ENCODE measurements around the gene GRM6.

The GRM6 gene

DNA sequence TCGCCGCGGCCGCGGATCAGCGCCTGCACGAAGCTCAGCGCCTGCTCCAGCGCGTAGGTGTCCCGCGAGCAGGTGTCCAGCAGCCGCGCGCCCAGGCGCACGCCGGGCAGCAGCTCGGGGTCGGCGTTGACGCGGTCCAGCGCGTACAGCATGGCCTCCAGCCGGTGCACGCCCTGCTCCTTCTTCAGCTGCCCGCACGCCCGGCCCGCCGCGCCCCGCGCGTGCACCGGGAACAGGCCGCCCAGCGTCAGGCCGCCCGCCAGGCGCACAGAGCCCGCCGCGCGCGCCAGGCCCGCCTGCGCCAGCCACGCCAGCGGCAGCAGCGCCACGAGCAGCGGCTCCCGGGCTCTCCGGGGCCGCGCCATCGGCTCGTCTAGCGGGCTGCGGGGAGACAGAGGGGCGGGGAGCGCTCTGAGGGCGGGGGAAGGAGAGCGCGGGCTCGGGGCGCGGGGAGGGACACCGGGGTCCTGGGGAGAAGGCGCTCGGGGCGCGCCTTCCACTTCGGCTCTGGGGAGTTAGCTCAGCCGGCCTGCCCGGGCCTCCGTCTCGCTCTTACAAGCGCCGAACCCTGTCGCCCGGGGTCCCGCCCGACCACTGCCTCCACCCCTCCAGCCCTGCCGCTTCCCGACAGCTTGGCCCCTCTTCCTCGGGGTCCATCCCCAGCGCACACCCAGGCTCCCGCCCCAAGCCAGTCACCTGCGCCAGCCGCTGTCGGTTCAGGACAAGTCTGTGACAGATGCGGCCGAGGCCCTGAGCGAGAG, at the start of gene GRM6:
GRM6 (minus strand) TSS at position 741 of the 761 bp plus-strand sequence; CDS start at position 365, 376 bp downstream.
- Histone ChIP-seq H3K36me3 (no peaks in the 10 kb centered on the region), H4K20me1 (no peaks in the 10 kb centered on the region), H3K4me2 (no peak within 1 kb of the TSS), H3K9ac (no peak within 1 kb of the TSS), H3K4me1 (no peaks in the 10 kb centered on the region), H3K27me3 (0 out of 2 replicates have a peak, but pooled peaks cover 4% of the 10 kb centered on the region), H3K9me3 (peaks cover 88% of the 10 kb centered on the region), H3K4me3 (no peak within 1 kb of the TSS), H3K27ac (no peak within 1 kb of the TSS)
- no peak for TF ChIP-seq Cebpa-rat (IDR thresholded peaks at IDR 0.05)

DNA sequence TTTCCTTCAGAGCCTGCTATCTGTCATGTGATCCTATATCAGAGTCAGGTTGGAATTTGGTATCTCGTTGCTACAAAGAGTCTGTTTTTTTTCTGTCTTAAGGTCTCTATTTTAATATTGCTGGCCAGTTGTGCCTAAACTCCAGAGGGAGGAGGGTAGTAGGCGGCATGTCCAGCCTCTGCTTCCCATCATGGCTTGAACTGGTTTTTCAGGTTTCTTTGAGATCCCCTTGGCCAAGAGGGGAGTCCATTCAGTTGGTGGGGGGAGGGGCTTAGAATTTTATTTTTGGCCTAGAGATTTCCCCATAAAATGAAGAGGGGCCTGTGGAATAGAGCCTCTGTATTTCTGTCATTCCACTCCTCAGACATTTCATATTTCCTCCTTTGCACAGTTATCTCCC, 49.6 kb upstream of the GRM6 start:
- H4K20me1 ChIP-seq = no peaks in the 10 kb centered on the region
- no peaks in the 10 kb centered on the region for H3K36me3 ChIP-seq
- no peaks in the 10 kb centered on the region for H3K27me3 ChIP-seq
- H3K4me1 ChIP-seq = no peaks in the 10 kb centered on the region
- no peak overlapping the region for H3K4me2 ChIP-seq
- peaks cover 83% of the 10 kb centered on the region for H3K9me3 ChIP-seq
- H3K27ac ChIP-seq = no peak overlapping the region
- no peak overlapping the region for H3K4me3 ChIP-seq
- no peak overlapping the region for H3K9ac ChIP-seq
- TF ChIP-seq Cebpa-rat (IDR thresholded peaks at IDR 0.05) = no peak

DNA sequence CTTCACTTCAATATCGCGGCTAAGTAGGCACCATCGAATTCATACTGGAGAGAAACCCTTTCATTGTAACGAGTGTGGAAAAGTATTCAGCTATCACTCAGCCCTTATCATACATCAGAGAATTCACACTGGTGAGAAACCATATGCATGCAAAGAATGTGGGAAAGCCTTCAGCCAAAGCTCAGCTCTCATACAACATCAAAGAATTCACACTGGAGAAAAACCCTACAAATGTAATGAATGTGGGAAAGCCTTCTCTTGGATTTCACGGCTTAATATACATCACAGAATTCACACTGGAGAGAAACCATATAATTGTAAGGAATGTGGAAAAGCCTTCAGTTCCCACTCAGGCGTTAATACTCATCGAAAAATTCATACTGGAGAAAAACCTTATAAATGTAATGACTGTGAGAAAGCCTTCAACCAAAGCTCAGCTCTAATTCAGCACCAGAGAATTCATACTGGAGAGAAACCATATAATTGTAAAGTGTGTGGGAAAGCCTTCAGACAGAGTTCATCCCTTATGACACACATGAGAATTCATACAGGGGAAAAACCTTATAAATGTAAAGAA, 38.0 kb upstream of the GRM6 start:
- Histone ChIP-seq H3K27me3 (no peaks in the 10 kb centered on the region), H3K36me3 (peaks cover 80% of the 10 kb centered on the region), H3K4me2 (no peak overlapping the region), H3K9ac (no peak overlapping the region), H3K9me3 (peaks cover 100% of the 10 kb centered on the region), H3K4me3 (peak overlapping the region; percentile 36), H3K27ac (no peak overlapping the region), H3K4me1 (no peaks in the 10 kb centered on the region), H4K20me1 (no peaks in the 10 kb centered on the region)
- TF ChIP-seq Cebpa-rat (IDR thresholded peaks at IDR 0.05) = no peak

DNA sequence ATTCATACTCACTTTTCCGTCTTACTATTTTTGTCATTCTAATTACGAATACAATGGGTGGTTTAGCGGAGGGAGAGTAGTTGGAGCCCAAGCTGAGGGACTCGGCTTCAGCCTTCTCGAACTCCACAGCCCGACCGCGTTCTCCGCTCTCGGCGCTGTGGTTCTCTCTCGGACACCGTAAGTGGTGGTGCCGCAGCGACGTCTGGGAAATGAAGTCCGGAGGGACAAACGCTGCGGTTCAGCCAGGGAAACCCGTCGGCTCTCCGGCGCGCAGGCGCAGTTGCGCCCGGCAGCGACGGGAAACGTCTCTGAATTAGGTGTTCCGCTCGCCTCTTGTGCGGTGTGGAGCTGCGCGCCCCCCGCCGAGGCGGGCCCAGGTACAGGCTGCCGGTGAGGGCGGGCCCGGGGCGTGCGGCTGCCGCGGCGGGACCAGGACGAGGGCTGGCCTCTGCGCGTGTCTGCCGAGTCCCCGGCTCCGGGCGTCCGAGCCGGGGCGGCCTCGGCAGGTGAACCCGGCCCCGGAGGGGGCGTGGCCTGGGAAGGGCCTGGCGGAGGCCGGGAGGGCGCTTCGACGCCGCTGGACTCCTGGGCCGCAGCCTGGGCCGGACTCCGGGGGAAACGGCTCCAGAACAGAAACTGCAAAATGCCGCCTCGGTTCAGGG, 28.5 kb upstream of the GRM6 start, which contains the start of gene ZNF879:
ZNF879 (plus strand) TSS at position 277 of the 662 bp plus-strand sequence. CDS start 1,201 bp downstream, outside the sequence.
- peaks cover 39% of the 10 kb centered on the region for H3K36me3 ChIP-seq
- peak within 1 kb of the TSS; percentile 84 for H3K27ac ChIP-seq
- peak within 1 kb of the TSS; percentile 82 for H3K4me3 ChIP-seq
- H4K20me1 ChIP-seq = no peaks in the 10 kb centered on the region
- H3K9ac ChIP-seq = peak within 1 kb of the TSS; percentile 82
- peaks cover 15% of the 10 kb centered on the region for H3K4me1 ChIP-seq
- H3K9me3 ChIP-seq = peaks cover 74% of the 10 kb centered on the region
- H3K27me3 ChIP-seq = no peaks in the 10 kb centered on the region
- no peak for TF ChIP-seq Cebpa-rat (IDR thresholded peaks at IDR 0.05)
- peak within 1 kb of the TSS; percentile 85 for H3K4me2 ChIP-seq

DNA sequence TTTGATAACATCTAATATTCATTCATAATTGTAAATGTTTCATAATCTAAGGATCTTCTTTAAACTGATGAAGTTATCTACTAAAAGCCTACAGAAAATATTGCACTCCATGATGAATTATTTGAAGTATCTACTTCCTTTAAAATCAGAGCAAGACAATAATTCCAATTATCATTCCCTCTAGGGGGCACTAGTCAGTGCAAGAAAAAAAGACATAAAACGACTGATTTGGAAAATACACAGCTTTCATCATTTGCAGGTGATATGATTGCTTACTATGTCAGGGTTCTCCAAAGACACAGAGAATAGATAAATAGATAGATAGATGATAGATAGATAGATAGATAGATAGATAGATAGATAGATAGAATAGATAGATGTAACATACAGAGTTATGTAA, 13.5 kb upstream of the GRM6 start:
- H3K4me2 ChIP-seq = no peak overlapping the region
- no peak for TF ChIP-seq Cebpa-rat (IDR thresholded peaks at IDR 0.05)

DNA sequence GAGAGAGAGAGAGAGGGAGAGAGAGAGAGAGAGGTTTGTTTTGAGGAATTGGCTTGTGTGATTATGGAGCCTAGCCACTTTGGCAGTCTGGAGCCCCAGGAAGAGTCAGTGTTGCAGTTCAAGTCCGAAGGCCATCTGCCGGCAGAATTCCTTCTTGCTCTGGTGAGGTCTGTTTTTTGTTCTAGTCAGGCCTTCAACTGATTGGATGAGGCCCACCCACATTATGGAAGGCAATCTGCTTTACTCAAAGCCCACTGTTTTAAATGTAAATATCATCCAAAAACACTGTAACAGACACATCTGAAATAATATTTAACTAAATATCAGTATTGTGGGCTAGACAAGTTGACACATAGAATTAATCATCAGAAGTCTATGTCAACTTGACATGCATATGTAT, 11.4 kb upstream of the GRM6 start:
- no peaks in the 10 kb centered on the region for H3K36me3 ChIP-seq
- TF ChIP-seq Cebpa-rat (IDR thresholded peaks at IDR 0.05) = no peak
- H3K9ac ChIP-seq = no peak overlapping the region
- no peak overlapping the region for H3K27ac ChIP-seq
- peaks cover 40% of the 10 kb centered on the region for H3K9me3 ChIP-seq
- no peaks in the 10 kb centered on the region for H3K27me3 ChIP-seq
- H3K4me3 ChIP-seq = no peak overlapping the region
- no peak overlapping the region for H3K4me2 ChIP-seq
- H3K4me1 ChIP-seq = no peaks in the 10 kb centered on the region
- H4K20me1 ChIP-seq = no peaks in the 10 kb centered on the region

More for the DNA sequence above, 13.5 kb upstream of the GRM6 start:
- no peaks in the 10 kb centered on the region for H3K27me3 ChIP-seq
- H3K4me1 ChIP-seq = no peaks in the 10 kb centered on the region
- H3K9ac ChIP-seq = no peak overlapping the region
- peaks cover 50% of the 10 kb centered on the region for H3K9me3 ChIP-seq
- H3K36me3 ChIP-seq = no peaks in the 10 kb centered on the region
- H4K20me1 ChIP-seq = no peaks in the 10 kb centered on the region
- no peak overlapping the region for H3K27ac ChIP-seq
- H3K4me3 ChIP-seq = no peak overlapping the region

DNA sequence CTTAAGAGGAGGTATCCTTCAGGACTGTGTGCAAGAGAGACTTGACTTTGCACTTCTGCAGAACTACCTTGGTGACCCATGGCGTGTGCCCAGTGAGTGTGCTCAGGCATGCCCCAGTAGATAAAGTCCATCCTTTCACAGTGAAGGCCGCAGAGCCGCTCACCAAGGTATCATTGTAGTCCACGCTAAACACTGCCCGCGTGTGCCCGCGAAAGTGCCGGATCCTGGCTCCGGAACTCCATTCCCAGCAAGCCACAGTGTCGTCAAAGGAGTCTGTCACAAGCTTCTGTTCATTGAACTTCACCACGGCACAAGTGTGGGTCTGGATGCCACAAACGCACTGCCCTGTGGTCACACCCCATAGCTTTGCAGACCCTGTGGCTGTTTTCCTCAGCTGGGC, 3.3 kb upstream of the GRM6 start:
- no peaks in the 10 kb centered on the region for H3K27me3 ChIP-seq
- H3K4me3 ChIP-seq = no peak overlapping the region
- TF ChIP-seq Cebpa-rat (IDR thresholded peaks at IDR 0.05) = no peak
- H4K20me1 ChIP-seq = no peaks in the 10 kb centered on the region
- no peak overlapping the region for H3K4me2 ChIP-seq
- H3K9me3 ChIP-seq = peaks cover 79% of the 10 kb centered on the region
- no peaks in the 10 kb centered on the region for H3K36me3 ChIP-seq
- H3K27ac ChIP-seq = no peak overlapping the region
- H3K4me1 ChIP-seq = no peaks in the 10 kb centered on the region
- H3K9ac ChIP-seq = no peak overlapping the region

DNA sequence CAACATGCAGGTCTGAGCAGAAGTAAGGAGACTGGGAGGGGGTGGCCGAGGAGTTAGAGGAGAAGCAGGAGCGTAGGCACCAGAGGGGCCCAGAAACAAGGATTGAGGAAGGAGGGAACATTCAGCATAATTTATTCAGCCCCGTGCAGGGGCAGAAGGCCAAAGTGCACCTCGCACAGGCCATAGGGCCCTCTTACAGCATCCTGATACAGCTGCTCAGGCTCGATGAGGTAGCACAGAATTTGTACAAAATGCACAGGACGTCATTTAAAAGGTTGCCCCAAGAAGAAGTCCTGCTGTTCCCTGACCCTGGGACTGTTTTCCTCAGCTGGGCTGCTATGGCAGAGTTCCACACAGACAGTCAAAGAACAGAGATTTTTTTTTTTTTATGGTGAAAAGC, 2.1 kb upstream of the GRM6 start:
- Histone ChIP-seq H3K36me3 (no peaks in the 10 kb centered on the region), H3K4me3 (no peak overlapping the region), H3K9ac (no peak overlapping the region), H3K9me3 (peaks cover 87% of the 10 kb centered on the region), H3K27me3 (0 out of 2 replicates have a peak, but pooled peaks cover 4% of the 10 kb centered on the region), H3K4me1 (no peaks in the 10 kb centered on the region), H3K4me2 (no peak overlapping the region), H3K27ac (no peak overlapping the region), H4K20me1 (no peaks in the 10 kb centered on the region)
- TF ChIP-seq Cebpa-rat (IDR thresholded peaks at IDR 0.05) = no peak

DNA sequence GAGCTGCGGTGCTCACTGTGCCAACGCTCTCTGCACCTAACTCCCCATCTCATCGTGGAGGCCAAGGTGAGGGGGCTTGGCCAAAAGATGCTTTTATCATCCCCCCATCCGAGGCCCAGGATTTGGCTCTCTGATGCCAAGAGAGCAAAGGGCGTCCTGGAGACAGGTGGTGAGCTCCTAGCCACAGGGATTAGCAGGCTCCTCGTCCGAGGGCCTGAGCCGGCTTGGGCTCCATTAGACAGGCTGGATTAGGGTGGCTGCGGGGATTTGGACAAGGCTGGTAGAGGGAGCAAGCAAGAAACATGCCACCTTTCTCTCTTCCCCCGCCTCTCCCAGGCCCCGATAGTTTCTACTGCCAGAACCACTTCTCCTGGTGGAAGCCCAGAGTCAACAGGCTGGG, 1.0 kb upstream of the GRM6 start:
- no peak overlapping the region for H3K27ac ChIP-seq

DNA sequence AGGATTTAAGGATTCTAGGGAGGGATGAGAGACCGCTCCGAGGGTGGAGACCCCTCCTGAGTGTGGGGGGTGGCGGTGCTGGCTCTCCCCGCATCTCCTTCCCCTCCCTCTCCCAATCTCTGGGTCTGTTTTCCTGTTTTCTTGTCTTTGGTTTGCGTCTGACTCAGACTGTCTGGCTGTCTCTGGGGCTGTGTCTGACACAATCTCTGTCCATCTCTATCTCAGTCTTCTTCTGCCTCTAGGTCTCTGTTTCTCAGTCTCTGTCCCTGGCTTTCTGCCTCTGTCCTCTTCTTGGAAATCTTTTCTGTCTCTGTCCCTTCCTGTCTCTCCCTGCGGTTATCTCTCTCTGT, 196 bp upstream of the GRM6 start:
- no peak overlapping the region for H3K4me3 ChIP-seq
- 0 out of 2 replicates have a peak, but pooled peaks cover 4% of the 10 kb centered on the region for H3K27me3 ChIP-seq
- no peak overlapping the region for H3K4me2 ChIP-seq
- peaks cover 88% of the 10 kb centered on the region for H3K9me3 ChIP-seq
- H3K4me1 ChIP-seq = no peaks in the 10 kb centered on the region
- no peaks in the 10 kb centered on the region for H4K20me1 ChIP-seq
- H3K27ac ChIP-seq = no peak overlapping the region
- H3K9ac ChIP-seq = no peak overlapping the region
- TF ChIP-seq Cebpa-rat (IDR thresholded peaks at IDR 0.05) = no peak
- no peaks in the 10 kb centered on the region for H3K36me3 ChIP-seq

More for the DNA sequence above, 1.0 kb upstream of the GRM6 start:
- Histone ChIP-seq H3K9me3 (peaks cover 88% of the 10 kb centered on the region), H4K20me1 (no peaks in the 10 kb centered on the region), H3K27me3 (0 out of 2 replicates have a peak, but pooled peaks cover 4% of the 10 kb centered on the region), H3K9ac (no peak overlapping the region), H3K36me3 (no peaks in the 10 kb centered on the region), H3K4me1 (no peaks in the 10 kb centered on the region), H3K4me2 (no peak overlapping the region), H3K4me3 (no peak overlapping the region)
- TF ChIP-seq Cebpa-rat (IDR thresholded peaks at IDR 0.05) = no peak
